HT-29 (cell line): ENCODE results near the gene ANKZF1. TPM values are rescaled to one million over a fixed set of nuclear protein-coding genes. Genes with fewer than 3 reads are reported as not detected.

ENCODE experiments used
- DNase-seq: peaks from one replicate; pipeline ENCODE4 v3.0.0-alpha.2; 2015; ENCODE audit warnings: low spot score
- total RNA-seq: library from RNA; depleted of rRNA; stranded (reverse); fragments of >200 nt; shearing (Covaris generic); gene quantifications from 2 replicates; pipeline ENCODE4 v1.2.3, GENCODE V29; 2014

Gene ANKZF1
- total RNA-seq, 1 experiment from 2014 or later = 43.4 TPM

DNA sequence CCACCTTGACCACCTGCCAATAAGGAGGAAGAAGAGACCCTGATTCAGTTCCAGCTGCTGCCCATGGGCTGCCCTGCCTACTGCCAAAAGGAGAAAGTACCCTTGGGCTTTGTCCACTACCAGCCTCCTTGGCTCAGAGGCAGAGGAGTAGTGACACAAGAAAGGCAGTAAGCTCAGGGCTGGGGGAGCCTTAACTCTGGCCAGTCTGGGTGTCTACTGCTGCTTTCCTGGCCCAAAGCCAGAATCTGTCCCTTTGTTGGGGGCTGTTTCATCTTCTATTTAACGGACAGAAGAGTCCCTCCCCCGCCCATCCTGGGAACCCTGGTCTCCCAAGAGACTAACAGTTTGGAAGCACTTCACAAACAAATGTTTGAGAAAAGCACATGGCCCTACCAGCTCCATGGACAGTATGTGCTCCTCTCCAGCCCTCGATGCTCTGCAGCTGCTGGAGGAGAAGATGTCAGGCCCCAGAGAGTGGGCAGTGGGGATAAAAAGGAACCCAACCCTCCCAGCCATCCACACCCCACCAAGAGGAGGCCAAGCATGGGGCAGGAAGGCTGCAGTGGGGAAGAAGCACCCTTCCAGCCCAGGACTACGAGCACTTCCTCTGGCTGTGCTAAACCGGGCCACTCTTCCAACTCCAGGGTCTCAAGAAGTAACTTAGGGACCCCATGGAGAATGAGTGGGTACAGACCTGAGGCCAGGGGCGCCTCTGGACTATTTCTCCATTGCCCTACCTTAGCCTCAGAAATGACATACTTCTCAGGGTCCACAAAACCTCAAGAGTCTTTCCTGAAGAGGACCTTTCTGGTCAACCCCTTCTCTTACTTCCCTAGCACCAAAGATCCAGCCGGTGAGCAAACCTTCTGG, 1.3 kb upstream of the ANKZF1 start:
- DNase-seq = no peak

DNA sequence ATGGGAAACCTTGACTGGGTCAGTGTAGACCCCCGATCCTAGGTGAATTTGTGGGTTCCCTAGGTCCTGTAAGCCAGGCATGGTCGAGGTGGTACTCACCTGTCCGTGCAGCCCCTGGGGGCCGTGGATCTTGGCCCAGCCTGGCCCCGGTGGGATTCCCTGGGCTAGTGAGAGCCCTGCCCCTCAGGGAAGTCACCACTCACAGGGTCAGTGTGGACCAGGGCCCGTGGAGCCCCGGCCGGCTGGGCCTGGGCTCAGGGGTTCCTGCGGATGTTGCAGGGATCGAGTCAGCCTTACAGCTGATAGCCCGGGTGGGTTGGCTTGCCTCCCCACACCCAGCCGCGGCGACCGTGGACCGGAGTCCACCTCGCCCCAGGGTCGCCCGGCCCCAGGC, 698 bp upstream of the ANKZF1 start:
- DNase-seq = no peak

DNA sequence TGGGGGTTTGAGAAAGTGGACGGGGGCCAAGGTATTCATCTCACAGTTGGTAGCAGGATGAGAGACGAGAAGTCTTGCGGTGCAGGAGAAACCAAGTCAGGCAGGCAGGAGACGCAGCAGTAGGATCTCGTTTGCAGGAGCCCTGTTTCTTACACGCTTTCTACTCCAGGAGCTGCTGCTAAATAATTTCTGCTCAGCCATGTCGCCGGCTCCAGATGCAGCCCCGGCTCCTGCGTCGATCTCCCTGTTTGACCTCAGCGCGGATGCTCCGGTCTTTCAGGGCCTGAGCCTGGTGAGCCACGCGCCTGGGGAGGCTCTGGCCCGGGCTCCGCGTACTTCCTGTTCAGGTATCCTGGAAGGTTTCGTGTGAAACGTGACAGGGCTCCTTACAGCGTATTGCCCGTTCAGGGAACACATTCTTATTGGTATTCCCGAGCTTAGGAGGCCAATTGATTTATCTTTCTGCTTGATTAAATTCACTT, 494 bp downstream of the ANKZF1 start:
- DNase-seq = peak; percentile 66

DNA sequence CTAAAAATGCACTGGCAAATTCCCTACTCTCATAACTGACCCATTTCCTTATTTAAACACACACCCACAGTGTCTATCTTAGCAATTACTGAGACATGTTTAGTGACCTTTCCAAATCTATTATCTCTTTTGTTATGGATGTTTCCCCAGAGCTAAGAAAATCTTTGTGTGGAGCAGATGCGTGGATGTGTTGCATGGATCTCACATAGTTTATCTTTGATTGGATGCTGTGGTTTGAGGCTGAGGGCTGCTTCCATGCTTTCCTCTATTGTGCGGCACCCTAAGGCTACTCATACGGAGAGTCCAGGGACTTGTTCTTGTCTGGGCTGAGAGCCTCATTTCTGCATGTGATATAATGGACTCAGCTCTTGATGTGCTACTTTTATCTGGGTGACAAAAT, 4.7 kb downstream of the ANKZF1 start:
- DNase-seq = no peak

DNA sequence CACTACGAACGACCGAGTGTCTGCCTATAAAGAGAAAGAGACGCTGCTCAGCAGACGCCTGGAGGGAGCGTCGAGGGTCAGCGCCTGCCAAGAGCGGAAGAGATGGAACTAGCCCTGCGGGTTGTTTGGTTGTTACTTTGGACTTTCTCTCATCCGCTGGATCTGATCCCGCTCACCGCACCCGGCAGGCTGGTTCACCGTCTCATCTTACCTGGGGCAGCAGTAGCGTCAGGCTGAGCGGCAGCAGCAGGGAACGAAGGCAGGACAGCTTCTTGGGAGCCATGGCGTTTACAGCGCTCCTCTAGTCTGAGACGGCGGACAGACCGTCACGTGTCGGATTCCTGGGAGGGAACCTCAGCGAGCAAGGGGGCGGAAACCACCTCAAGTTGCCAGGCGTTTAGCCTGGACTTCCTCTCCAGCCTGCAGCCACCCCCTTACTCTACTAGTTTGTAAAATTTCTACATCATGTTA, 13.7 kb downstream of the ANKZF1 start:
- no peak for DNase-seq

DNA sequence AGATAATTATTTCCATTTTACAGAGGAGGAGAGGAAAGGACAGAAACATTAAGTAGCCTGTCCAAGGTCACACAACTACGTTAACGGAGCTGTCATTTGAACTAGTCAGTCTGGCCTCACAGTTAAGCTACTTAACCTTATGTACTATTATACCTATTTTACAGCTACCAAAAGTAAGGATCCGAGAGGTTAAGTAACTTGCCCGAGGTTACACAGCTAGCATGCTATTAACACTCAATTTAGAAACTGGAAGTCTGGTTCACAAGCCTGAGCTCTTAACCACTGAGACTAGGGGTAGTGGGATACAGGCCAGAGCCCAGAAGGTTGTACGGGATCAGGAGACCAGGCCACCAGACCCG, 15.2 kb downstream of the ANKZF1 start:
- no peak for DNase-seq

DNA sequence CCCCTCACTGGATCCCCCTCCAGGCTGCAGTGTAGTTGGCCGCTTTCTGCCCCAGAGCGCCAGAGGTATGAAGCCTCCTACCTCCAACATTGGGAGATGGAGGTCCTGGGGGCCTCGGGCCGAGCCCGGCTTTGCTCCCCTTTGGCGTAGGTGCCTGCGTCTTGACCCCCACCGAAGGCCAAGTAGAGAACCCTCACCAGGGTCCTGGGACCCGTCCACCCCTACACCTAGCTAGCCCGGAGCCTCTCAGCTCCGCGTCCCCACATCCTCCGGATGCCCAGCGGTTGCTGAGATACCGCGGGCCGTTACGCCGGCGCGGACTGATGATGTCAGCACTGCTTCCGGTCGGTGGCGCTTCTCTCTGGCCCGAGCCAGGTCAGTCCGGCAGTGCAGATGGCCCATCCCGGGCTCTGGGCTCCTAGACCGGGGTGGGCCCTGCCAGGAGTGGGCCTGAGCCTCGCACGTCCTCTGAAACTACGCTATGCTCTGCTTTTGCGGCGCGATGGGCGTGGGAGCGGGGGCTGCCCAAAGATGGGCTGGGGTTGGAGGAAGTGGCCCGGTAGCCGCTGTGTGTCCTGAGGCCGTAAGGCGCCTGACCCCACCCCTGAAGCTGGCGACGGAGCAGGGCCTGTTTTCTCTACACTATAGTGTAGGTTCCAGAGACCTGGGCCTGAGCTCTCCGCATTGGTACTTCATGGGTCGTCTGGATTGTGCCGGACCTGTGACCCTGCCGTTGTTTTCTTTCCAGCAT, 15.7 kb downstream of the ANKZF1 start, which contains the start of the genes GLB1L and STK16:
TSS of gene GLB1L (minus strand) at position 297 of the 751 bp plus-strand sequence. CDS start 1,871 bp downstream, outside the sequence.
TSS of gene STK16 (plus strand) at position 332 of the 751 bp plus-strand sequence. CDS start 521 bp downstream, outside the sequence.
- DNase-seq = peak; percentile 95

DNA sequence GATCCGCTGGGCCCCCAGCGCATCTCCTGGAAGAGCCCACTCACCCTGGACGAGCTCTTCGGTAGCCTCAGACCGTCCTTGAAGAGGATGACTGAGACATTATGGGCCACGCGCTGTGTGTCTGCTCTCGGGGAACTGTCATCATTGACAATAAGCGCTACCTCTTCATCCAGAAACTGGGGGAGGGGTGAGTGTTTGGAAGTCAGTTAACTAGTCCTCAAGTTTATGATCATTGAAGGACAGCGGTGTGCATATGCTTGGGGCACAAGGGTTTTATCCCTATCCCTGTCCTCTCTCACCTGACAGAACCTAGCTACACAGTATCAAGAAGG, 16.3 kb downstream of the ANKZF1 start:
- DNase-seq = no peak

DNA sequence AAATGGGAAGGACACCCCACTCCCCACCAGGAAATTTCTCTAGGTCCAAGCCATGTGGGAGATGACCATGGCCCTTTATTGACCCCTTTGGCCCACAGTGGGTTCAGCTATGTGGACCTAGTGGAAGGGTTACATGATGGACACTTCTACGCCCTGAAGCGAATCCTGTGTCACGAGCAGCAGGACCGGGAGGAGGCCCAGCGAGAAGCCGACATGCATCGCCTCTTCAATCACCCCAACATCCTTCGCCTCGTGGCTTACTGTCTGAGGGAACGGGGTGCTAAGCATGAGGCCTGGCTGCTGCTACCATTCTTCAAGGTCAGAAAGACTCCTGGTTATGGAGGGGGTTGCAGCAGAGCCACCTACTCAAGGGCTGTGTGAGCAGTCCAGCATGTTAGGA, 17.0 kb downstream of the ANKZF1 start:
- no peak for DNase-seq

DNA sequence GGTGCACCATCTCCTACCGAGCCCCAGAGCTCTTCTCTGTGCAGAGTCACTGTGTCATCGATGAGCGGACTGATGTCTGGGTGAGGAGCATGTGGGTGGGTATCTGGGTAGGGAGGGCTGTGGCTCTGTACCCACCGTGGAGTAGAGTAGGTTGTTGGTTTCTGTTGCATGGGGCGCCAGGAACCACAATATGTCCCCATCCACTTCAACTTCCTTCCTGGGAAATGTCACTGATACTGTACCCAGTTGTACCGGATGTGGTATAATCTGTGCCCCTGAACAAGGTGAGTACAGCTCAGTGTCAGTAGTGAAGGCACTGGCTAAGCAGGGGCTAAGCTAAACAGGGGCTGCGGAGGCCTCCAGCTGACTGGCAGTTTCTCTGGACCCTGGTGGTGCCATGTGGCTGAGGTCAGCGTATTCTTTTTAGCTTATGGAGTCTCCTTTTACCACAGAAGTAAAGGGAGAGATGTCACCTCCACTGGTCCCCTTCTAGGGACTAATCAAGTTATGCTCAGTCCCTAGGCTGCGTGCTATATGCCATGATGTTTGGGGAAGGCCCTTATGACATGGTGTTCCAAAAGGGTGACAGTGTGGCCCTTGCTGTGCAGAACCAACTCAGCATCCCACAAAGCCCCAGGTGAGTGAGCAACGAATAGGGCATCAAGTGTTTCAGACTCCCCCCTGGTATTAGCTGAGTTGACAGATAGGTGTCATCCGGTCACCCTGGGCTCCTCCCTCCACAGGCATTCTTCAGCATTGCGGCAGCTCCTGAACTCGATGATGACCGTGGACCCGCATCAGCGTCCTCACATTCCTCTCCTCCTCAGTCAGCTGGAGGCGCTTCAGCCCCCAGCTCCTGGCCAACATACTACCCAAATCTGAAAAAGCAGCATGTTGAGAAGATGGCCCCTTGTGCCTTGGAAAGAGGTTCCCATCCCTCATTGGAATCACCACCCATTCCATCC, 18.4 kb downstream of the ANKZF1 start:
- no peak for DNase-seq

DNA sequence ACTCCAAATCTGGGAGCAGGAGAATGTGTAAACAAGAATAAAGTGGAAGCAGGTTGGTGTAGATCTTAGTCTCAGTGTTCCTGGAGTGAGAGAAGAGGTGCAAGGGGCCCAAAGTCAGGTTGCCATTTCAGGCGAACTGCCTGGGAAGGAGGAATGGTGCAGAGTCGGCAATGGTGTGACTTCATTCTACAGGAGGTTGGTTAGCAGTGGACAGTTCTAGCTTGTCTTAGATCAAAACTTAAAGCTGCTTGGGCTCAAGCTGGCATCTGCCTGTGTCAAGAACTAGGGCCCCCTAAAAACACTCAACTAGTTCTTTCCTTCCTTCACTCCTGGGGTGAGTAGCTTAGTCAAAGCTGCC, 19.2 kb downstream of the ANKZF1 start:
- DNase-seq = no peak

DNA sequence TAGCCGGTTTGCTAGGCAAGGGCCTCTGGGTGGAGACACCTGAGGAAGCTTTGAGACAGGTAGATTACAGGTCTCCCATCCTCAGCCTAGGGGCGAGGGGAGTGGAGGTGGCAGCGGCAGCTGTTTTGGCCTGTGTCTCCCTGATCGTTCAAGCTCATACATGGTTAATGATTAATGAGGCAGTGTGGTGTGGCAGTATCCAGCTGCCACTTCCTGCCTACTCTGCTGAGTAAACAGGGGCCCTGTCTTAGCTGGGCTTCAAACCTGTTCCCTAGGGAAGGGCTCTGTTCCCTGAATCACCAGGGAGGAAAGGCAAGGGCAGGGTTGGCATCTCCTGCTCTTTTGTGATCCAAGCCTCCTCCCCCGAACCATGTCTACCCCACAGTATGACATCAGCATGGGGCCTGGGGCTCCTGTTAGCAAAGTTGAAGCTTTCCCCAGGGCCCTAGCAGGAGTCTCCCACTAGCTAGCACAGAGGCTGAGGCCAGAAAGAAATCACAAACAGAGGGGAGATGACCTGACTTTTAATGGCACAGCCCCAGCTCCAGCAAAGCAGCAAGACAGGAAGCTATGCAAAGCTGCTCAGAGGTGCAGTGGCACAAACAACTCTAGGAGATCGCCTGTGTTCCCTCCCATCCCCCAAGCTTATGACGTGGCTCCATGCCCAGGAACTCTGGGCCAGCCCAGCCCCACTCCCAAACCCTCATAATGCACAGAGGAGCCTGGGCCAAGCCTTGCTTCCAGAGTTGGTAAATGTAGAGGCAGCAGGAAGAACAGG, 19.8 kb downstream of the ANKZF1 start:
- peak; percentile 89 for DNase-seq

DNA sequence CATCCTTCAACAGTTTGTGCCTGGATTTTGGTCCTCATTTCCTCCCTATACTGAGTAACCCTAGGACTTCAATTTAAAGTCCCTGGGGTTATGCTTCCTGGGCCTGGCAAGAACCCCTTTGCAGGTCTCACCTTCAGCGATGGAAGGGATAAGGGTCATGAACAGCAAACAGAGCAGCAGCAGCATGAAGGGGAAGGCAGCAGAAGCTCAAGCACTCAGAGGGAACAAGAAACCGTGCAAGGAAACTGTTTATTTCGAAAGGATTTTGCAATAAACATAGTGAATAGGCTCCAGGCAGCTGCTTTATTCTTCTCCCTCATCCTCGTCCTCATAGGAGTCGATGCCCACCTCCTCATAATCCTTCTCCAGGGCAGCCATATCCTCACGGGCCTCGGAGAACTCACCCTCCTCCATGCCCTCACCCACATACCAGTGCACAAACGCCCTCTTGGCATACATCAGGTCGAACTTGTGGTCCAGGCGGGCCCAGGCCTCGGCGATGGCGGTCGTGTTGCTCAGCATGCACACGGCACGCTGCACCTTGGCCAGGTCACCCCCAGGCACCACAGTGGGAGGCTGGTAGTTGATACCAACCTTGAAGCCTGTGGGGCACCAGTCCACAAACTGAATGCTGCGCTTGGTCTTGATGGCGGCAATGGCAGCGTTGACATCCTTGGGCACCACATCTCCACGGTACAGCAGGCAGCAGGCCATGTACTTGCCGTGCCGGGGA, 20.6 kb downstream of the ANKZF1 start:
- DNase-seq = no peak

DNA sequence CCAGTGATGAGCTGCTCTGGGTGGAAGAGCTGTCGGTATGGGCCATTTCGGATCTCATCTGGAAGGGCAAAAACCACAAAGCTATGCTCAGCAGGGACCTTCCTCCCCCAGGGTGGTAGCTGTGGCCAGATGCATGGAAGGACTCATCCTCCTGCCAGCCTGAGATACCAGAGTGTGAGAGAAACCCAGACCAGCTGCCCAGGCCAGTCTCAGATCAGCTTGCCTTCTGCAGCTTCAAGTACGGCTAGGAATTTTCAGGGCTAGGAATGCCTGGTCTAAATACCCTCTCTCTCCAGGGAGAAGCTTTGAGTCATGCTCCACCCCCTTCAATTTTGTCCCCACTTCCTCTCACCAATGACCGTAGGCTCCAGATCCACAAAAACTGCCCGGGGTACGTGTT, 22.1 kb downstream of the ANKZF1 start:
- DNase-seq = no peak

DNA sequence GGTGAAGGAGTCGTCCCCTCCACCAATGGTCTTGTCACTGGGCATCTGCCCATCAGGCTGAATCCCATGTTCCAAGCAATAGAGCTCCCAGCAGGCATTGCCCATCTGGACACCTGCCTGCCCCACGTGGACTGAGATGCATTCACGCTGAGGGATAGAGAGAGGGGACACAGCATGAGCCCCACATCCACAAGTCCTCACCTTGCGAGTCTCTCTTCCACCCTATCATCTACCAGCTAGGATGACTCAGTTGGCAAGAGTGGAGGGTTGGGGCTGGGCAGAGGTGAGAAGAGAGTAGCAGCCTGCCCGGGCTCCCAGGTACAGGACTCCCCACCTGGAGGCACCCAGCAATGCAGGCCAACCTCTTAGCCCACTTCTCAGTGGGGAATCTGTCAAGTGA, 22.5 kb downstream of the ANKZF1 start:
- DNase-seq = no peak

DNA sequence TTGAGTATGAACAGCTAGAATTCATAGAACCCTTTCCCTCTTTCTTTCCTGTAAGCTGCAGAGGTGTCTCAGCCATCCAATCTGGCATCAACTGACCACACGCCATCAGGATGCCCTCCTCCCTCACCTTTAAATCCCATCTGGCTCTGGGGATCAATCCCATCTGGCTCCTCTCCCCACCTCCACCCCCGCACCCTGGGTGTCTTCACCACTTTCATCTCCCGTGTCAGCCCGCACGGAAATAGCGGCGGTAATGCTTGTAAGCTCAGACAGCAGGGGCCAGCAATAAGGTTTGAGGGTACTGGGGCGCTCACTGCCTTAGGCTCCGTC, 22.9 kb downstream of the ANKZF1 start:
- no peak for DNase-seq

DNA sequence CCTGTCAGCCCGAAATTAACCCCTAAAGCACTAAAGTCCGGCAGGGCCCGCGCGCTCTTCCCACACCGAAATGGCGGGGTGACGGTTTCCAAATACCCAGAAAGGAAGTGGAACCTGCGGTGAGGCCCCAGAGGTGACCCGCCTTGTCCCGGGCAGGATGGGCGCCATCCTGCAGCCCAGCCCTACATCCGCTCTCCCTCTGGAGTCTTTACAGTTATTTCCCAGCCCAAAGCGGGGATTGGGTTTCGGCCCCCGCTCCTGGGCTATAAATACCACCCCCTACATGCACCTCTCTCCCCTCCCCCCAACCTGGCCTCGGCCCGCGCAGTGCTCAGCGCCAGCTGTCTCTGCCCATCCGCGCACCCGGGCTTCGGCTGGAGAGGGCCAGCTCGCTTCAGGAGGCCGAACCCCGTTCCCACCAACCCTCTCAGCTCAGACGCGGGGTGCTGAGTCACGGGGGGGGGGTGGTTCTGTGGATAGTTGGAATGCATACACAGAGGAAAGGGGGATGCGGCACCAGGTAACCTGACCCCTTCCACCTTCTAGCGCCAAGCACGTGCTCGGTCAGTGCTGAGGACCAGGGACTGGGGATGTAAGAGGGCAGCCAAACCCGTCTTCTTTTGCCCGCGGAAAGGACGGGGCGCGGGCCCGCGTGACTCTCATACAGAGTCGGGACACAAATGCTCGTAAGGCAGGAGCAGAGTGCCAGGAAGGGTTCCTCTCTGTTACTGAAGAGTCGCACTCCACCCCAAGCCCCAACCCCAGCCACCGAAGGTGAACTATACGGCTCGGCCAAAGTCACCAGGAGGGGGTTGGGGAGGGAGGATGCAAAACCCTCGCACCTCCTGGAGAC, 23.5 kb downstream of the ANKZF1 start, which contains the start of gene TUBA4B:
TSS of gene TUBA4B (plus strand) at position 344 of the 853 bp plus-strand sequence. CDS start at position 509, 165 bp downstream.
- peak; percentile 36 for DNase-seq

DNA sequence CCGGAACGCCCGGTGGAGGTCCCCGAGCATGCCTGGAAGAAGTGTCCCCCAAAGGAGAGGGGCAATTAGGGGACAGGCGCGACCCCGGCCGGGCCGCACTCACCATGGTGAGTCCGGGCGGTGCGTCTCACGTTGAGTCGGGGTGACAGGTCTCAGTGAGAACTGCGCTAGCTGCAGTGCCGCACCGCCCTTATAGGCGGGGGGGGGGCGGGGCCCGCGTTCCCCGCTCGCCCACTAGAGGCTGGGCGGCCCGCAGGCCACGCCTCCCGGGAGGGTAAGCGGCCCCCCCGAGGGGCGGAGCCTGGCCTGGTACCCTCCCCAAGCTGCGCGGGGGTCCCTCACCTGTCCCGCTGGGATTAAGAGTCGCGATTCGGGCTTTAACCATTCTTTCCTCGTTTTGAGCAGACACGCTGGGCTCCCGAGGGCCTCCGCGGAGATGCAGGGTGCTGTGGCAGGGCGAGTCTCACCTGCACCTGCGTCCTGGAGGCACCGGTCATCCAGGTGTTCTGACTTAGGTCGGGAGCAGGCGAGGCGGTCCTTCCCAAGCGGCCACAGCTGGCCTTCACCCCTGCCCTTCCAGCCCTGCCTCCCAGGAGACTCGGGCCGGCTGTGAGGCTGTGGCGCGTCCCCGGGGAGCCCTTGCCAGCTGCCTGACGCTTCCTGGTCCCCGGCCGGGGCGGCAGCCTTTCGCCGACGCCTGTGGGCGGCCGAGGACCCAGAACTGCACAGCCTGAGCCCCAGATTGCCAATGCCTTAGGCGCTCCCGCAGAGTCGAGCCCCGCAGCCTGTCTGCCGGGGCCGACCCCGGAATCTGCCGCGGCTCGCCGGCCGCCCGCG, 24.4 kb downstream of the ANKZF1 start, which contains the start of gene TUBA4A:
TSS of gene TUBA4A (minus strand) at position 166 of the 837 bp plus-strand sequence. CDS start at position 106, 60 bp downstream.
- DNase-seq = peak; percentile 91
